GM19438 (cell line): ENCODE measurements around the gene XYLT1.

Experiments used
- ATAC-seq: cut with Tn5 transposase; IDR thresholded peaks from one replicate; pipeline ENCODE4 v1.9.1; 2021; ENCODE audit warnings: low read depth; ENCODE audit not compliant: unreplicated experiment

The XYLT1 gene

DNA sequence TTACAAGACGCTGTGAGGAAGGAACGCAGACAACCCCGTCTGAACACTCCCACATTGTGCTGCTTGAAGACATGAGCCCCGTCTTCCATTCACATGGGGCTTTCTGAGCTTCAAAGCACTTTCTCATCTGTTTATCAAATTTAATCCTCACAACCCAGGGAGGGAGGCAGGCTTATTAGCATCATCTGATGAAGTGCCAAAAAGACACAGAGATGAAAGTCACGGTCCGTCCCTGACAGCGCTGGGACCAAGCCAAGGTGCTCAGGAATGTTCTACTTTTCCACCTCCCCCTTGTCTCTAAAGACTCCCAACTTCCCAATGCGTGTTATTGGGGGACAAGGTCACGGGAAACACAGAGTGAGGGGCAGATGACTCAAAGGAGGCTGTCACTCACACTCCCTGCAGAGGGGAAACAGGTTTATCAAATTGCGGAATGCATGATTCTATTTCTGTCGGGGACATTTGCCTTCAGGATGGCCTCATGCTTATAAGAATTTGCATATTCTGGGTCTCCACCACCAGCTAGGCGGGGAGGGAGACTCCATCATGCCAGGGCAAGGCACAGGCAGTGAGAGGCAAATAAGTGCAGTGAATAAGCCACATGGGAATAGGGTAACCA lies 10.7 kb downstream of the XYLT1 start:
- no peak for ATAC-seq

DNA sequence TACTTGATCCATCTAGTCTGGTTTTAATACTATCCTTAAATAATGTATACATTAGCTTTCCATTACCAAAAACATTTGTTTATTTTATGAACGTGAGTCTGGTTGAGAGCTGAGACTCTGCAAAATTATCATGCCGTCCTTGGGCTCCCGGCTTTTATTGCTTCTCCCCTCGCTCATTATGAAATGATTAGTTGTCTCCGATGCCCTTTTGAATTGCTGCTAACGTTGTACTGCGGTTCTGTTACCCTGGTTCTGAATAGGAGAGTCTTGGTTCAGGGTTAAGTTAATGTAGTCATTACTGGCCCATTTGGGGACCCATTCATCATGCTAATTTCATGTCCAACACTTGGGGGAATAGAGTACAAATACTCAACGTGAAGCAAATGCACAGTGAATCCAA lies 12.8 kb downstream of the XYLT1 start:
- no peak for ATAC-seq

DNA sequence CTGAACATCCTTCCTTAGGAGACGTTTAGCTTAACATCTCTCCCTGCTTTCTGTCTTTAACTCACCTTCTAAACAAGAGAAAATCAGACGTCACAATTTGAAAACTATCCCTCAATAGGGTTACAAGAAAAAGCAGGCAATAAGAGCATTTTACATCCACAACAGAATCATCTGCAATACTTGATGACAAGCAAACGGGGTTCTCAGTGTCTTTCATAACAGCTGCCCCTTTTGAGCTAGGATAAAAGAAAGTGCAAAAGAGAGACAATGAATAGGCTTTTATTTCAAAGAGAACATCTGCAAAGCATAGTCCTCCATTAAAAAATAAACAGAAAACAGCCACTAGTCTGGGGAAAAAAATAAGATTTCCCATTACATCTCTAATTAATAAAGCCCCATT lies 13.2 kb downstream of the XYLT1 start:
- ATAC-seq: no peak

DNA sequence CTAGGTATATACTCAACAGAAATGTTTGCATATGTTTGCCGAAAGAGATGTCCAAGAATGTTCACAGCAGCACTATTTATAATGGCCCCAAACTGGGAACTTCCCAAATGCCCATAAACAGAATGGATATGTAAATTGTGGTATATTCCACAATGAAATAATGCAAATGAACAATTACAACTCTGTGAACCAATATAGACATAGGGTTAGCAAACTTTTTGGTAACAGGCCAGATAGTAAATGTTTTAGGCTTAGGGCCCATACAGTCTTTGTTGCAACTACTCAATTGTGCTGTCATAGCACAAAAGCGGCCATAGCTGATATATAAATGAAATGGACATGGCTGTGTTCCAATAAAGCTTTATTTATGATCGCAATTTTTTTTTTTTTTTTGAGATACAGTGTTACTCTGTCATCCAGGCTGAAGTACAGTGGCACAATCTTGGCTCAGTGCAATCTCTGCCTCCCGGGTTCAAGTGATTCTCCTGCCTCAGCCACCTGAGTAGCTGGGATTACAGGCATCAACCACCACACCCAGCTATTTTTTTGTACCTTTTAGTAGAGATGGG lies 16.5 kb downstream of the XYLT1 start:
- ATAC-seq: no peak

DNA sequence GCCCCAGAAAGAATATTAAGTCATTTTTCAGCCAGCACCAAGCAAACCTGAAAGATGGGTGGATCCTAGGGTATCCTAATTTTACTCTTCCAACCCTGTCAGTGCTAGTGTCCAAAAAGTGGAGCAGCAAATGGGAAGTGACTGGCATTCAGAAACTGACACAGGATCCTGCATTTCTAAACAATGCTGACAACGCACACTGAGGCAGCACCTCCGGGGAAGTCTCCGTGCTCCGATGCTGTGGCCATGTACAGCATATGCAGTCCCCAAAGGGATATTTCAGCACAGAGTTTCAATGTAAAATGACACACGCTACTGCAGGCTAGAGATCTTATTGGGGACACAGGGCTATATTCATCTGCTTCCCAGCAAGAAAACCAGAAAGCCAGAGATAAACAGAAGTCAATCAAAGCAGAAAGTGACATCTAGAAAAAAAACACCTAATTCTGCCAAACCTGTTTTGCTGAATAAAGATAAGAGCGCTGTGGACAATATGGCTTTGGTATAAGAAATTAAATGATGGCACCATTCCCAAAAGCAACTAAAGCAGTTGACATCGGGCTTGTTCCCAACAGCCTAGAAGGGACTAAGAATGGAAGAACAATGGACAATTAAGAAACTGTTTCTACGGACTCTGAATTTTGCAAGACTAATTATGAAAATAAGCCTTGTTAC lies 17.3 kb downstream of the XYLT1 start:
- ATAC-seq: no peak

DNA sequence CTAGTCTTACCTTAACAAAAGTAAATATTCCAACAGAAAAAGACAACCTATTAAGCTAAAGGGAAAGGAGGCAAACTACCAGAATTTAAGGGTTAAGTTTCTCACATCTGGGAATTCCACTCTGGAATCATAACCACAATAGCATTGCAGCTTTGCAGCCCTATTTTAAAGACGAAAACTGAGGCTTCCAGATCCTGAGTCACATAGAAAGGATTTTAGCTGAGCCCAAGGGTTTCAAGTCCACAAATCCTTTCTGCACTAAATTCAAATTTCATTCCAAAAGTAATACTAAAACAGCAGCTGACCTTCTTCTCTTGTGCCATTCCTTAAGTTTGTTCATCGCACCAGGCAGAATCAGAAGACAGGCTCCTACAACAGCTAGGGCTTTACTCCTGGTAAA lies 17.8 kb downstream of the XYLT1 start:
- no peak for ATAC-seq

DNA sequence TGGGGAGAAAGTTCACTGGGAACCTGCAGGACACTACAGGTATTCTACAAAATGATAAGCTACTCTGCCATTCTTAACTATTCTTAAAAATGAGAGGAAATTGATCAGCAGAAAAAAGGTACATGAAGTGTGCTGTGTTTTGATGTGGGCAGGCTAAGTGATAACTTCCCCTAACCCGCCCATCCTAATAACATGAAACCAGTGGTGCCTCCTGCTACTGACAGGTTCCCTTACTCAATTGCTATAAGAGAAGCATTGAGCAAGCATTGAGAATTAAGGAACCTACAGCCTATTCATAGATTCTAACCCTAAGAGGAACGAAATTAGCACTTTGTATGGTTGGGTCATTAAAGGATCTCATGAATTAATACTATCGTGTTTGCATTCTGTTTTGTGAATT lies 18.9 kb downstream of the XYLT1 start:
- ATAC-seq: no peak

DNA sequence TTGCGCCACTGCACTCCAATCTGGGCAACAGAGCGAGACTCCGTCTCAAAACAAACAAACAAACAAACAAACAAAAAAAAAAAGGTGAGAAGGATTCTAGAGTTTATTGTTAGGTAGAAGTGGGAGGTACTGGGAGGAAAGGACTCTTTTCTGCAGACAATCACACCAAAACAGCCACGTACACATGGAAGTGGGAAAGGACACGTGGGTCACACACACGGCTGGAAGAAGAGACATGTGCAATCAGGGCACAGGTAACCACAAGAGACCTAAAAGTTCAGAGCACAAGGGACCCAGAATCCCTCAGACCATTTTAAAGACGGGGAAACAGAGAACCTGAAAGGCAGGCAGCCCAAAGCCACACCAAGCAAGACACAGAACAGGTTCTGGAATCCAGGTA lies 20.5 kb downstream of the XYLT1 start:
- ATAC-seq: no peak

DNA sequence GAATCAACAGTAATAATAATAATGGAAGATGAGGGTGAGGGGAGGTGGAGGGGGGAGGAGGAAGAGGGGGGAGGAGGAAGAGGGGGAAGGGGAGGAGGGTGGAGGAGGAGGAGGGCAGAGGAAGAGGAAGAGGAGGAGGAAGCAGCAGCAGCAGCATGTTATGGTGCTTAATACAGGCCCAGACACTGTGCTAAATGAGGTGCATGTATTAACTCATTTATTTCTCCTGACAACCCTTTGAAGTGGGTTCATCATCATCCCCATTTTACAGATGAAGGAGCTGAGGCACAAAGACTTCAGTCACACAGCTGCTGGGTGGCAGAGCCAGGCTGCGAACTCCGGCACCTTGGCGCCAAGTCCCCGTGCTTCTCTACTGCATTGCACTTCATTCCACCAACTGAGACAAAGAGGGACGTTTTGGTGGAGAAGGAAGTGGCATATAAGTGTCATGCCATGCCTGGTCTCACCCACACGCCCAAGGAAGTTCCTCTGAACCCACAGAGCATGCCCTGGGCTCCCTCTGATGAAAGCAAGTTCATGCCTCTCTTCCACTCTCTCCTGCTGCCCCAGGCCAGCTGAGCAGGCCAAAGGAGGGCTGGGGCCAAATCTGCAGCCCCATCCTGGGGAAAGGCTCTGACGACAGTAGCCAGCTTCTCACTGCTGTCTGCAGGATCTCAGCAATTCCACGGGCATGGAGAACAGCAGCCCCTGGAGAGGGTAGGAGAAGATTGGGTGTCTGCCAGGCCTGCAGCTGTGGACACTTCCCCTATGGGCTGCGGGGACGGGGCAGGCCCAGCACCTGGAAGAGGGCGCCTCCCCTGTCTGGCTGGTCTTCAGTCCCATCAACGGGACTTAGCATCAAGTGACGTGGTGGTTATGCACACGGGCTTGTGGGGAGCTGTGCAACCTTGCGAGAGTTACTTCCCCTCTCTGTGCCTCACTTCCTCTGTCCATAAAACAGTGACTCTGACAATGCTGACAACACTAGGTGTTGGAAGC lies 21.8 kb downstream of the XYLT1 start:
- no peak for ATAC-seq

DNA sequence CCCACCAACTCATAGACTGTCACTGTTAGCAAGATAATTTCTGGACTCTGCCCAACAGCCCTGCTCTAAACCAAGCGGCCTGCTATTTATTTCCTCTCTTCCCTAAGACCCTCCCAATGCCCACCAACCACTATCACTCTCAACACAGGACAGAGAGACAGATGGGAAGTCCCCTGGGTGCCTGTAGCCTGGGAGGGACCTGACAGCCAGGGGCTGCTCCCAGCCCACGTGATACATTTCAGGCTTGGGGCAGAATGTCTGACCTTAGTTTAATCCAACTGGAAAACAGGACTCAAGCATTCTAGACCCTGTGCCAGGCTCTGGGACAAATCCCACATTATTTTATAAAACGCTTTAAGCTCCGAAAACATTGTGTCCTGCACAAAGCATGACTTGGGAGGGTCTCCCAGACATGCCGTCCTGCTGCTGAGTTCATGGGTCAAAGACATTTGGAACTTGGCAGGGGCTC lies 23.6 kb downstream of the XYLT1 start:
- no peak for ATAC-seq

DNA sequence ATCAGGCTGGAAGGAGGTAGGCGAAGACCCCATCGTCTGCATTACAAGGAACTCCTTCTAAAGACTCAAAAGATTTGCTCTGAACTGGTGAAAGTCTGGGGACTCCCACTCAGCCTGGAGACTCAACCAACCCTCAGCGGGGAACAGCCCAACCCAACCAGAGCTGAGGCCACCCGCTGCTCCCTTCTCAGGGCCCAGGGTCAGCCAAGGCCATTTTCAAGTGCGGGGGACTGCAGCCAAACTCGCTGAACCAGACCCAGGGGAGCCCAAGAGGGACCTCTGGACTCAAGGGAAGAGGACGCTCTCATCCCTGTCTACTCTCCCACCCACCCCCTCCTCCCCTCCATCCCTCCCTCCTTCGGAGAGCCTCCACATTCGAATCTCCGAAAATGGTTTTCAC lies 24.1 kb downstream of the XYLT1 start:
- no peak for ATAC-seq

DNA sequence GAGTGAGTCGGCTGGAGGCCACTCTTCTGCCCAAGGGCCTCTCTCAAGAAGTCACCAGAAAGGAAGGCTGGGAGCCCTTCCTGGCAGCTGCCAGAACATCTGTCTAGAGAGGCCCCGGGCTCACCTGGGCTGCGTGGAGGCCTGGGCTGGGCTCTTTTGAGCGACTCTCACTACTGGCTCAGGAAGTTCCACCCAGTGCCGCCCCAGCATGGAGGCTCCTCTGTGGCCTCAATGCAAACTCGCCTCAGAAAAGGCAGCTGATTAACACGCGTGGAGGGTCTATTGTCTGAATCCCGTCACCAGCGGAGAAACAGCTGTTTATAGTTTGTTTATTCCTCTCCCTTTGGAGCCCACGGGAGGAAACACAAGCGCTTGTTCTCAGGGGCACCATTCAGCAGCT lies 25.3 kb downstream of the XYLT1 start:
- ATAC-seq: no peak

DNA sequence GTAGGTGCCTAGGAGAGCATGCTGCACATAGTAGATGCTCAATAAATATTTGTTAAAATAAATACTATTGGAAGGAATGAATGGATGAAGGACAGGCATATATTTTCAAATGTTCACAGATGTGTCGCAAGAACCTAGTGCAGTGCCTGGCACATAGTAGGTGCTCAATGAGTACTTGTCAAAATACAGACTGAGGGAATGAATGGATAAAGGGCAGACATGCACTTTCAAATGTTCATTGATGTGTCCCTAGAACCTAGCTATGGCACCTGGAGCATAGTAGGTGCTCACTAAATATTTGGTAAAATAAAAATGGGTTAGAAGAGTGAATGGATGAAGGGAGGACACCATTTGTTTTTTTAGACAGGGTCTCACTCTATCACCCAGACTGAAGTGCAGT lies 26.1 kb downstream of the XYLT1 start:
- ATAC-seq: no peak

DNA sequence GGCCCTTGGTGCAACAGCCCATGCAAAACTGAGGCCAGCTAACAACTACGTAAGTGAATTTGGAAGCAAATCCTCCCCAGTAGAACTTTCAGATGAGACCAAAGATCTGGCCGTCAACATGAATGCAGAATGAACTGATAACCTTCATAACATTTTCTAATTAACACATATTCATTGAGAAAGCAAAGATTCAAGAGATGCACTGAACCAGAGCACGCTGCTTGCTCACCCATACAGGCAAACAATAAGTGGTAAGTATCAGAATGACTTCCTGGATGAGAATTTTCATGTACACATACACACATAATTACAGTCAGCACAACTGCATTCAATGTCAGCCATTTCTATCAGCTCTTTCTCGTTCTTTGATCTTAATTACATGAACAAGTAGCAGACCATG lies 30.6 kb downstream of the XYLT1 start:
- no peak for ATAC-seq

DNA sequence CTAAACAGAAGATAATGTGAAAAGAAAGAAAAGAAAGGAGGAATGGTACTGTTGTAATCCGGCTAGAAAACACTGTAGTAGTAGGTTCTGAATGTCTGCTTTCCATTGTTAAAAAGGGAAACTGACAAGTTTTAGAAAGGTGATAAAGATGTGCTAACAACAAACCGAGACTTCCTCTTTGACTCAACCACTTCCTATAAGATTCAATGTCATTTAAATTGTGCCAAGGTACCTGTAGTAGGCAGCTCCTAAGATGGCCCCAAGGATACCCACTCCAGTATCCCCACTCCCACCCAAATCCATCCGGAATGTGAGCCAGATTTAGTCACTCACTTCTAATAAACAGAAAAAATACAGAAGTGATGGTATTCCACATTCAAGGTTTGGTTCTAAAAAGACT lies 31.2 kb downstream of the XYLT1 start:
- ATAC-seq: no peak

DNA sequence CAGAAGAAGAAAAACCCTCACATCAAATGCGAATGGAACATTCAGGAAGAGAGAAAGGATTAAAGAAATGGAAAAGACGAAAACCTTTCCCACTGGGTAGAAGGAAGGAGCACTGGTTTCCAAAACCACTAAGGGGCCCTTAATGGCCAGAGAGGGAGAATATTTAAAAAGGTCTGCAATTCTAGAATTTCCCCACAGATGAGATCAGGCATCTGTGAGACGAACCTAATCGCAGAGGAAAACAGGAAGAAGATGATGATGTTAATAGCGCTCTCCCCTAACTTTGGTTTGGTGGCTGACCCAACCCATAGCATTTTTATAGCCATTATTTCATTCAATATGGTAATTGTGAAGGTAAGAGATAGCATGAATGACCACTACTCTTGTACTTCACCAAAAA lies 32.8 kb downstream of the XYLT1 start:
- no peak for ATAC-seq

DNA sequence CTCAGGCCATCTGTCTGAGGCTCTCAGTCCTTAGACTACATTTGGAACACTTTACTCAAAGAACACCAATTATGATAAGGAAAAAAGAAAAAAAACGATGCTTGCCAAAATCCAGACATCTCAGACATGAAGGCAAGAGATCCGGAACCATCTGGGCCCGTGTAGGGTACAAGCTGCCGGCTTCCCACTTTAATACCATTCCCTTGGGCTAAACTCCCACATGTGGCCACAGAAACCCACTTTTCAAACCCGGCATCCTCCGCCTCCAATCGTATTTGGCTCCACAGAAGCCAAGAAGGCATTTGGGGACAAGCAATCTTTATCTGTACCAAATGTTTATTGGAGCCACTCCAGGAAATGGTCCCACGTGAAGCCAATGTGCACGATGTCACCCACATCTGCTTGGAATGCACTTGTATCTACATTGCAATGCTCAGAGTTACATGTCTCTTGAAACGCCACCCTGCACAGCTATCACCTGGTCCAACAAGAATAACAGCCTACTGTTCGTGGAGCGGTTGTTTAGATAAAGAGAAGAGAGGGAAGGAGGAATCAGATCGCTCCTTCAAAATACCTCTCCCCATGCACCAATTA lies 33.5 kb downstream of the XYLT1 start:
- no peak for ATAC-seq

DNA sequence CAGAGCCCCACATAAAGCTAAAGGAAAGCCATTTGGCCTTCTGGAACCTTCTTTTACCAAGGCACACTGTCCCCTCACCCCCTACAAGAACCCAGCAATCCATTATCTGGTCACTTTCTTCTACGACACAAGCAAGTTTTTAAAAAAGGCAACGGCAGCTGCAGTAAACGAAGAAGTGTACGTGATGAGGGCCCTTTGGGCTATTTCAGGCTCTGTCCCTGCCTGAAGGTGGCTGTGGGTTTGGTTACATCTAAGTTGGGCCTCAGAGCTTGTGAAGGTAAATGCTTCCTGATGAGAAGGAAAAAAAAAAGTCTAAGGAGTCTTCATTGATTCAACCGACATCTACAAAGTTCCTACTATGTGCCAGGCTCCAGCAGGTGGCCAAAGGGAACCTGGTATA lies 35.4 kb downstream of the XYLT1 start:
- no peak for ATAC-seq

DNA sequence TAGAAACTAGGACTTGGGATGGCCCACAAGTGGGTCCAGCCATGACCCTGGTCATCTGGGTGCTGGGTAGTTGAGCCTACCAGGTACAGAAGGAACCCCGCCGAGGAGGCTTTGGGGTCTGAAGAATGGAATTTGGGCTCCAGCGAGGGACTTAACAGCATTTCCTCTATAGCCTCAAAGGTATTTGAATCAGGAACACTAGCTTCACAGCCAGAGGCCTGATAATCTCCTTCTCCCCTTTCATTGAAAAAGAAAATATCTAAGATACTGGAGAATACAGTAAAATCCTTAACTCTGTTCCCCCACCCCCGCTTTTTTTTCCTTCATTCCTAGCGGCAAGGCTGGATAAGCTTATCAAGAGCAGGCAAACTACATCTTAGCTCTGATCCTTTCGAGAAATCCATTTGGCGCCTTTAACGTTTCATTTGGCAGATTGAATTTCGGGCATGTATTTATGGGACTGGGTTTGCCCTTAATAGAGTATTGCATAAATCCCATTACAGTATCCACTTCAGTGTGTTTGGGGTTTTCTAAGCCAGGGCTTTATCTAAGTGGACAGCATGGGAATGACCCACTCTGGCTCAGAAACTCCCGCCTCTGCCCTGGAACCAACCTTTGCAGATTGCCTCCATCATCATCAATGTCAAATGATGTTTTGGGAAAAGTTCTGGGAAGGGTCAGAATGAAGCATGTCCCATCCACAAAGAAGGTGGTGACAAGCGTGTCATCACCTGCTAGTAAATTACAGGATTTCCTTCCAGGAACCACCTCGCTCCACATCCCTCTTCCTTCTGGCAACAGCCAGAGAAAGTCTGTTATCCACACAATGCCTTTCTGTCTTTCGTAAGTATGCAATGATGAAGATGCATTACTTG lies 36.9 kb downstream of the XYLT1 start:
- no peak for ATAC-seq
